RPMI7951 (cell line): ENCODE data around the gene WDR74. TPM values are rescaled to one million over a fixed set of nuclear protein-coding genes. Genes with fewer than 3 reads are reported as not detected.

ENCODE experiments used
- DNase-seq: peaks from one replicate; pipeline ENCODE4 v3.0.0-alpha.2; 2012; ENCODE audit warnings: low read depth
- total RNA-seq: library from RNA; depleted of rRNA; stranded (reverse); fragments of >200 nt; shearing (Covaris generic); gene quantifications from 2 replicates; pipeline ENCODE4 v1.2.3, GENCODE V29; 2014; rRNA removed

The WDR74 gene
- total RNA-seq, 1 experiment from 2014 or later: 61.3 TPM

GRCh38 chr11:62794201-62794775 lies 45.1 kb downstream of the WDR74 start:
- no peak for DNase-seq

DNA sequence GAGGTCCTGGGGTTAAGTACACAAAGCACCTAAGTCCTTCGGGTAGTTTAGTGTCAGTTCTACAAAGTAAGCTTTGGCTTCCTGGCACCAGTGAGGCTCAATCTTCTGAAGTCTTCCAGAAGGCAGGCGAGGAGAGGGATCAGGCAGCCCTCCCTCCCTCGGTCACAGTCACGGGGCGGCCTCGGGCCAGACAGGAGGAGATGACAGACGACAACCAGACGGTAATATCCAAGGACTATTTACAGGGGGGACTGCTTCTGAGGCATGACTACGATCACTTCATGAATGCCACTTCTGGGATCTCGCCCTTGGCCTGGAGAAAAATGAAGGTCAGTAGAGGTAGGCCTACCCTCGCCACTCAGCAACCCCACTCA lies 47.2 kb downstream of the WDR74 start:
- no peak for DNase-seq

DNA sequence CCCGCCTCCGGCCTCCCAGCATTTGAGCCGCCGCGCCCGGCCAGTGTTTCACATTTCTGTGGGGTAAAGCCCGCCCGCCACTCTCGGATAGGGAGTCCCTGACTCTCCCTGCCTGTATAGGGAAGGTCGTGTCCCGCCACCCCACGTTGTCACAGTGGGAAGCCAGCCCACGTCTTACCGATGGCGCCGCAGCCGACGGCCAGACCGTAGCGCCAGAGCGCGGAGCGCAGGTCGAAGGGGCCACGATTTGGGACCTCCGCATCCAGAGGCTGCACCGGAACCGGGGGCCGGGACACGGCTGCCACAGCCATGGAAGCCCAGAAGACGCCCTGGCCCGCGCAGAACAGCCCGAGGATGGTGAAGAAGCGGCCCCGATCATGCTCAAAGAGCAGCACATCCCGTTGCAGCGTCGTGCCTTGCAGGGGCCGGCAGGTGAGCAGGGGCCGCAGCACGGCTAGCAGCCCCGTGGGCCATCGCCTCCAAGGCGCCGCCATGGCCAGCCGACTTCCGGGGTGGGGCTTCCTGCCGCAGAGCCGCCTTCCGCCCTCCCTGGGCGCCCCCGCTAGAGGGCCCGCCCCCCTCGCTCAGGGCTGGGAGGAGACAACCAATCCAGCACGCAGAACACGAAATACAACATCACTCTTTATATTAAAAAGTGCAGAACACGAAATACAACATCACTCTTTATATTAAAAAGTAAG lies 47.7 kb downstream of the WDR74 start, which contains the start of gene TMEM223:
Gene TMEM223, minus strand, starts transcription at position 506 of the 701 bp plus-strand sequence. Its CDS starts 12 bp downstream, at position 494.
- peak; percentile 79 for DNase-seq

- no peak for DNase-seq
These were observed 49.8 kb downstream of the WDR74 start for GRCh38 chr11:62789576-62789975.

GRCh38 chr11:62788991-62789390 lies 50.4 kb downstream of the WDR74 start:
- no peak for DNase-seq

- peak; percentile 96 for DNase-seq
These were observed 52.2 kb downstream of the WDR74 start, which contains the start of gene TMEM179B for GRCh38 chr11:62787005-62787759. TMEM179B (plus strand) TSS chr11:62787402; CDS start chr11:62787432, 30 bp downstream.

DNA sequence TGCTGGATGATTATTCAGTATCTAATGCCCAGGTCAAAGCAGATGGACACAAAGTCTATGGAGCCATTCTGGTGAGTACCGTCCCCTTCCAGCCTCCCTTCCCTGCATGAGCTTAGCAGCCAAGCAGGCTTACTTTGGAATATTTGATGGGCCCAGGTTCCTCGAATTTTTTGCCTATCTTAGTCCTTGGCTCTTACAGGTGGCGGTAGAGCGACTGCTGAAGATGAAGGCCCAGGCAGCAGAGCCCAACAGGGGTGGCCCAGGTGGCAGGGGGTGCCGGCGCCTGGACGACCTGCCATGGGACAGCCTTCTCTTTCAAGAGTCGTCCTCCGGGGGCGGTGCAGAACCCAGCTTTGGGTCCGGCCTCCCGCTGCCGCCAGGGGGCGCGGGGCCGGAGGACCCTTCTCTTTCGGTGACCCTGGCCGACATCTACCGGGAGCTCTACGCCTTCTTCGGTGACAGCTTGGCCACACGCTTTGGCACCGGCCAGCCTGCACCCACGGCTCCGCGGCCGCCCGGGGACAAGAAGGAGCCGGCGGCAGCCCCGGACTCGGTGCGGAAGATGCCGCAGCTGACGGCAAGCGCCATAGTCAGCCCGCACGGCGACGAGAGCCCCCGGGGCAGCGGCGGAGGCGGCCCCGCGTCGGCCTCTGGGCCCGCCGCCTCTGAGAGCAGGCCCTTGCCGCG lies 52.9 kb downstream of the WDR74 start:
- DNase-seq: peak; percentile 80

Other genes starting within 250 kb of the WDR74 start
- 4.7 and 5.3 TPM in 2 replicates for gene TUT1, start 248.1 kb downstream of the WDR74 start, total RNA-seq
- 91.2 and 103 TPM in 2 replicates for gene MTA2, start 237.7 kb downstream of the WDR74 start, total RNA-seq
- 7.1 and 13.8 TPM in 2 replicates for gene EML3, start 226.8 kb downstream of the WDR74 start, total RNA-seq
- gene ROM1, start 226.3 kb downstream of the WDR74 start, total RNA-seq: 2.5 and 3.6 TPM in 2 replicates
- 23.3 and 27.1 TPM in 2 replicates for gene B3GAT3, start 217.6 kb downstream of the WDR74 start, total RNA-seq
- 136 and 159 TPM in 2 replicates for gene GANAB, start 193.0 kb downstream of the WDR74 start, total RNA-seq
- 10.7 and 14.8 TPM in 2 replicates for gene INTS5, start 186.3 kb downstream of the WDR74 start, total RNA-seq
- gene C11orf98, start 174.4 kb downstream of the WDR74 start, total RNA-seq: 69.0 and 73.3 TPM in 2 replicates
- 3.8 and 5.6 TPM in 2 replicates for gene CSKMT, start 174.3 kb downstream of the WDR74 start, total RNA-seq
- 19.6 and 26.6 TPM in 2 replicates for gene UQCC3, start 167.9 kb downstream of the WDR74 start, total RNA-seq
- gene LBHD1, start 167.3 kb downstream of the WDR74 start, total RNA-seq: 4.6 and 6.1 TPM in 2 replicates
- gene UBXN1, start 160.5 kb downstream of the WDR74 start, total RNA-seq: 107 and 128 TPM in 2 replicates
- gene LRRN4CL, start 150.1 kb downstream of the WDR74 start, total RNA-seq: 6.0 and 6.2 TPM in 2 replicates
- 65.0 and 71.0 TPM in 2 replicates for gene BSCL2, start 132.2 kb downstream of the WDR74 start, total RNA-seq
- gene GNG3, start 131.9 kb downstream of the WDR74 start, total RNA-seq: not detected in 2 replicates
- 10.2 and 11.8 TPM in 2 replicates for gene HNRNPUL2, start 112.1 kb downstream of the WDR74 start, total RNA-seq
- 56.6 and 68.4 TPM in 2 replicates for gene TTC9C, start 111.1 kb downstream of the WDR74 start, total RNA-seq
- gene ZBTB3, start 85.4 kb downstream of the WDR74 start, total RNA-seq: 10.1 and 11.4 TPM in 2 replicates
- gene POLR2G, start 78.0 kb downstream of the WDR74 start, total RNA-seq: 182 and 189 TPM in 2 replicates
- gene TAF6L, start 68.2 kb downstream of the WDR74 start, total RNA-seq: 15.1 and 18.1 TPM in 2 replicates
- 88.3 and 110 TPM in 2 replicates for gene TMEM179B, start 52.2 kb downstream of the WDR74 start, total RNA-seq
- 41.0 and 55.3 TPM in 2 replicates for gene TMEM223, start 47.6 kb downstream of the WDR74 start, total RNA-seq
- gene NXF1, start 34.1 kb downstream of the WDR74 start, total RNA-seq: 24.9 and 26.1 TPM in 2 replicates
- gene STX5, start 7.5 kb downstream of the WDR74 start, total RNA-seq: 40.7 and 43.1 TPM in 2 replicates
- not detected in 2 replicates for gene TEX54, start 6.7 kb downstream of the WDR74 start, total RNA-seq
- 85.2 and 94.7 TPM in 2 replicates for gene SLC3A2, start 41.3 kb upstream of the WDR74 start, total RNA-seq
- gene CHRM1, start 81.8 kb upstream of the WDR74 start, total RNA-seq: not detected in 2 replicates
- not detected in 2 replicates for gene SLC22A6, start 145.4 kb upstream of the WDR74 start, total RNA-seq
- not detected in 2 replicates for gene SLC22A8, start 176.3 kb upstream of the WDR74 start, total RNA-seq